K562 (cell line): ENCODE results near the gene ETV4. TPM values are rescaled to one million over a fixed set of nuclear protein-coding genes. Genes with fewer than 3 reads are reported as not detected.
A peak's percentile ranks its signal among the peaks of the same experiment; 100 is the strongest.

Experiments
- BCL6 ChIP-seq: fragments of 250-450 bp; sonication (Bioruptor Pico); IDR thresholded peaks from 2 replicates; pipeline ENCODE4 v1.4.0; 2020
- BDP1 ChIP-seq: IDR thresholded peaks from 3 replicates; pipeline ENCODE4 v1.6.1; 2011; ENCODE audit not compliant: insufficient read length, insufficient read depth
- CBX8 ChIP-seq: fragments of 200-600 bp; sonication (generic); IDR thresholded peaks from 2 replicates; pipeline ENCODE4 v1.6.1; 2012; ENCODE audit warnings: borderline replicate concordance, mixed run types, low read depth, mild to moderate bottlenecking, moderate library complexity, mixed read lengths, low read length, control low read depth, inconsistent platforms; ENCODE audit not compliant: poor library complexity, severe bottlenecking; ENCODE audit errors: extremely low read depth
- CC2D1A ChIP-seq: fragments of 450-650 bp; IDR thresholded peaks from 2 replicates; pipeline ENCODE4 v1.6.1; 2017; ENCODE audit warnings: mild to moderate bottlenecking
- E2F4 ChIP-seq: sonication (generic); formaldehyde crosslinking; IDR thresholded peaks from 2 replicates; pipeline ENCODE4 v1.8.0; 2022; ENCODE audit warnings: mild to moderate bottlenecking, low read depth, missing genetic modification reagents
- ELF2 ChIP-seq: fragments of 250-450 bp; sonication (Bioruptor Pico); IDR thresholded peaks from 2 replicates; pipeline ENCODE4 v1.5.0; 2021; ENCODE audit warnings: mild to moderate bottlenecking
- ERF ChIP-seq: fragments of 450-650 bp; formaldehyde crosslinking; IDR thresholded peaks from 2 replicates; pipeline ENCODE4 v1.4.0; 2020; ENCODE audit warnings: mild to moderate bottlenecking, mixed read lengths
- KDM2B ChIP-seq: fragments of 250-450 bp; sonication (Bioruptor Pico); IDR thresholded peaks from 2 replicates; pipeline ENCODE4 v1.8.0; 2021; ENCODE audit warnings: mild to moderate bottlenecking, moderate library complexity
- MCM3 ChIP-seq: fragments of 450-650 bp; IDR thresholded peaks from 2 replicates; pipeline ENCODE4 v1.6.1; 2016
- MLX ChIP-seq, 2 experiments: fragments of 450-650 bp in 1 of 2; sonication (generic) in 1 of 2; formaldehyde crosslinking; conservative IDR thresholded peaks; 2 replicates each; pipeline versions ENCODE4 v1.4.0 to v1.8.1; 2020 to 2022; ENCODE audit warnings: mild to moderate bottlenecking in 1 of 2, missing genetic modification reagents in 1 of 2
- PHF20 ChIP-seq: fragments of 450-650 bp; IDR thresholded peaks from 2 replicates; pipeline ENCODE4 v1.6.1; 2018; ENCODE audit not compliant: partially characterized antibody
- SETDB1 ChIP-seq: IDR thresholded peaks from one replicate; pipeline ENCODE4 v1.6.1; 2012; ENCODE audit warnings: low read length, control low read depth, inconsistent platforms
- SIN3B ChIP-seq: fragments of 450-650 bp; IDR thresholded peaks from 2 replicates; pipeline ENCODE4 v1.6.1; 2017; ENCODE audit warnings: low read depth, mild to moderate bottlenecking, moderate library complexity
- SIX5 ChIP-seq, 2 experiments: IDR thresholded peaks; 2 replicates each; pipeline ENCODE4 v1.6.1; 2011; ENCODE audit warnings: low read length in 2 of 2, borderline replicate concordance in 1 of 2, low read depth in 1 of 2, mild to moderate bottlenecking in 1 of 2, moderate library complexity in 1 of 2; ENCODE audit not compliant: insufficient read depth in 1 of 2
- SNAPC5 ChIP-seq: fragments of 250-450 bp; sonication (Bioruptor Pico); IDR thresholded peaks from 2 replicates; pipeline ENCODE4 v1.8.0; 2021; ENCODE audit warnings: moderate library complexity, mild to moderate bottlenecking, inconsistent platforms
- SRSF7 ChIP-seq: fragments of 200-400 bp; formaldehyde crosslinking; optimal IDR thresholded peaks from 2 replicates; pipeline ENCODE3; 2017; ENCODE audit warnings: mild to moderate bottlenecking, low read depth, low read length
- SUPT5H ChIP-seq: fragments of 450-650 bp; IDR thresholded peaks from 2 replicates; pipeline ENCODE4 v1.6.1; 2016
- TFAM ChIP-seq: fragments of 250-450 bp; sonication (Bioruptor Pico); conservative IDR thresholded peaks from 2 replicates; pipeline ENCODE4 v1.5.0; 2021; ENCODE audit warnings: mild to moderate bottlenecking, moderate library complexity
- ZC3H8 ChIP-seq: fragments of 450-650 bp; IDR thresholded peaks from 2 replicates; pipeline ENCODE4 v1.6.1; 2017
- ZFP1 ChIP-seq: fragments of 450-650 bp; formaldehyde crosslinking; IDR thresholded peaks from 2 replicates; pipeline ENCODE4 v1.4.0; 2020; ENCODE audit warnings: mild to moderate bottlenecking, mixed read lengths
- ZNF184 ChIP-seq: sonication (generic); formaldehyde crosslinking; IDR thresholded peaks from 2 replicates; pipeline ENCODE4 v1.5.0; 2020; ENCODE audit warnings: missing genetic modification reagents
- ZNF445 ChIP-seq: fragments of 250-450 bp; sonication (Bioruptor Pico); IDR thresholded peaks from 2 replicates; pipeline ENCODE4 v1.4.0; 2020; ENCODE audit warnings: low read depth, mild to moderate bottlenecking, moderate library complexity
- ZNF77 ChIP-seq: fragments of 250-450 bp; sonication (Bioruptor Pico); IDR thresholded peaks from 2 replicates; pipeline ENCODE4 v1.5.0; 2020
- polyA plus RNA-seq, 8 experiments: library from polyadenylated mRNA; depleted of rRNA in 4 of 8; stranded (reverse) in 5 of 8; unstranded in 3 of 8; fragments of >200 nt; fragmentation: Nextera tagmentation in 2 of 8; fragmentation: Illumina TruSeq in 1 of 8; extraction: Ambion mirVana in 2 of 8; extraction: Trizol in 1 of 8; gene quantifications; 2 replicates each; pipeline versions ENCODE4 v1.2.1 to v1.2.3, GENCODE V29; 2011 to 2014; ENCODE audit warnings: inconsistent platforms in 1 of 8, missing spikeins in 1 of 8
- total RNA-seq, 7 experiments: library from RNA; depleted of rRNA in 6 of 7; stranded (reverse); fragments of >200 nt in 6 of 7; fragmentation: Illumina TruSeq in 2 of 7; extraction: Trizol in 2 of 7; gene quantifications; 2 replicates each; pipeline versions ENCODE4 v1.2.1 to v1.2.3, GENCODE V29; 2011 to 2021; ENCODE audit warnings: low replicate concordance in 1 of 7
- TF ChIP-seq, protein P1 (sequence below), 2 experiments: fragments of 450-650 bp; conservative IDR thresholded peaks; 2 replicates each; pipeline ENCODE4 v1.6.1; 2017; ENCODE audit warnings: mild to moderate bottlenecking in 2 of 2, moderate library complexity in 2 of 2
- TF ChIP-seq, protein P2 (sequence below): fragments of 200-800 bp; sonication (Bioruptor generic); IDR thresholded peaks from 2 replicates; pipeline ENCODE4 v1.6.1; 2017; ENCODE audit warnings: missing genetic modification characterization, missing compliant biosample characterization

The ETV4 gene
- total and polyA plus RNA-seq, 9 of the 15 experiments (the other 6 are each of a cell fraction or from before 2014, with no cell fraction given), result 5.5 to 66.3 (median 28.2) TPM

GRCh38 chr17:43483674-43484551 is 62.2 kb downstream of the ETV4 start, which contains the start of gene DHX8 (continued):
- no peak for TF ChIP-seq ZNF77 (CRISPR knock-in tag)
- peak; percentile 27 to 49; a peak in 2 of 4 replicates for TF ChIP-seq SIX5 (IDR thresholded peaks at IDR 0.05; ENCODE audit: borderline replicate concordance in 1 of 2, insufficient read depth in 1 of 2, low read depth in 1 of 2, low read length in 2 of 2)
- TF ChIP-seq ZC3H8, result 0 out of 2 replicates have a peak, but pooled peaks have one; percentile 82
- peak; percentile 92 for TF ChIP-seq PHF20
- TF ChIP-seq CC2D1A, result peak; percentile 90
- no peak for TF ChIP-seq MLX (CRISPR knock-in tag; conservative IDR thresholded peaks at IDR 0.05)
- TF ChIP-seq SETDB1, result peak; percentile 13
- TF ChIP-seq ZNF184, result no peak
- TF ChIP-seq BDP1, result no peak
- TF ChIP-seq E2F4 (CRISPR knock-in tag), result no peak
- TF ChIP-seq, protein P1, sequence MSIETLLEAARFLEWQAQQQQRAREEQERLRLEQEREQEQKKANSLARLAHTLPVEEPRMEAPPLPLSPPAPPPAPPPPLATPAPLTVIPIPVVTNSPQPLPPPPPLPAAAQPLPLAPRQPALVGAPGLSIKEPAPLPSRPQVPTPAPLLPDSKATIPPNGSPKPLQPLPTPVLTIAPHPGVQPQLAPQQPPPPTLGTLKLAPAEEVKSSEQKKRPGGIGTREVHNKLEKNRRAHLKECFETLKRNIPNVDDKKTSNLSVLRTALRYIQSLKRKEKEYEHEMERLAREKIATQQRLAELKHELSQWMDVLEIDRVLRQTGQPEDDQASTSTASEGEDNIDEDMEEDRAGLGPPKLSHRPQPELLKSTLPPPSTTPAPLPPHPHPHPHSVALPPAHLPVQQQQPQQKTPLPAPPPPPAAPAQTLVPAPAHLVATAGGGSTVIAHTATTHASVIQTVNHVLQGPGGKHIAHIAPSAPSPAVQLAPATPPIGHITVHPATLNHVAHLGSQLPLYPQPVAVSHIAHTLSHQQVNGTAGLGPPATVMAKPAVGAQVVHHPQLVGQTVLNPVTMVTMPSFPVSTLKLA (conservative IDR thresholded peaks at IDR 0.05), result peak; percentile 91 to 96
- no peak for TF ChIP-seq ZNF445 (CRISPR knock-in tag)
- TF ChIP-seq MCM3, result no peak
- TF ChIP-seq ELF2, result peak; percentile 90
- TF ChIP-seq SIN3B, result peak; percentile 61; the same call in 1 of the 2 replicates
- TF ChIP-seq SRSF7, result no peak
- TF ChIP-seq ZFP1 (CRISPR knock-in tag), result no peak
- TF ChIP-seq, protein P2, sequence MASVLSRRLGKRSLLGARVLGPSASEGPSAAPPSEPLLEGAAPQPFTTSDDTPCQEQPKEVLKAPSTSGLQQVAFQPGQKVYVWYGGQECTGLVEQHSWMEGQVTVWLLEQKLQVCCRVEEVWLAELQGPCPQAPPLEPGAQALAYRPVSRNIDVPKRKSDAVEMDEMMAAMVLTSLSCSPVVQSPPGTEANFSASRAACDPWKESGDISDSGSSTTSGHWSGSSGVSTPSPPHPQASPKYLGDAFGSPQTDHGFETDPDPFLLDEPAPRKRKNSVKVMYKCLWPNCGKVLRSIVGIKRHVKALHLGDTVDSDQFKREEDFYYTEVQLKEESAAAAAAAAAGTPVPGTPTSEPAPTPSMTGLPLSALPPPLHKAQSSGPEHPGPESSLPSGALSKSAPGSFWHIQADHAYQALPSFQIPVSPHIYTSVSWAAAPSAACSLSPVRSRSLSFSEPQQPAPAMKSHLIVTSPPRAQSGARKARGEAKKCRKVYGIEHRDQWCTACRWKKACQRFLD (CRISPR knock-in tag), result no peak
- no peak for TF ChIP-seq TFAM (CRISPR knock-in tag)
- peak; percentile 92 for TF ChIP-seq SUPT5H
- TF ChIP-seq CBX8, result no peak
- TF ChIP-seq SNAPC5 (CRISPR knock-in tag), result no peak
- no peak for TF ChIP-seq ERF (CRISPR knock-in tag)
- TF ChIP-seq BCL6 (CRISPR knock-in tag), result no peak
- TF ChIP-seq KDM2B (CRISPR knock-in tag), result no peak
